Transverse colon (tissue), 4 donors: ENCODE data around the gene ASCC2. TPM values are rescaled to one million over a fixed set of nuclear protein-coding genes. Genes with fewer than 3 reads are reported as not detected.
"Not testable (repeated sequence)": the region's sequence is repeated elsewhere in the genome, so short reads cannot be mapped to it uniquely, and the experiment has no call there.

Experiments
- DNase-seq: peaks from one replicate; pipeline ENCODE4 v3.0.0-alpha.2; 2019
- H3K27ac ChIP-seq, 4 donors: fragments of 200-600 bp; sonication (generic); 2 replicates each; pipeline ENCODE4 v1.5.1; 2016 to 2018; ENCODE audit warnings: inconsistent platforms in 4 of 4
- H3K27me3 ChIP-seq: fragments of 200-600 bp; sonication (generic); 2 replicates; pipeline ENCODE4 v1.5.1; 2017; ENCODE audit warnings: inconsistent platforms
- H3K36me3 ChIP-seq, 4 donors: fragments of 200-600 bp; sonication (generic); 2 replicates each; pipeline ENCODE4 v1.5.1; 2017 to 2019; ENCODE audit warnings: inconsistent platforms in 4 of 4
- H3K4me1 ChIP-seq, 4 donors: fragments of 200-600 bp; sonication (generic); 2 replicates each; pipeline ENCODE4 v1.5.1; 2017 to 2020; ENCODE audit warnings: inconsistent platforms in 4 of 4
- H3K4me3 ChIP-seq, 4 donors: fragments of 200-600 bp; sonication (generic); 1 replicate in 1 of 4; 2 replicates in 3 of 4; pipeline versions ENCODE4 v1.5.1 to v1.6.1; 2017 to 2019; ENCODE audit warnings: inconsistent platforms in 4 of 4
- H3K9me3 ChIP-seq, 2 donors: fragments of 200-600 bp; sonication (generic); 2 replicates each; pipeline ENCODE4 v1.5.1; 2017 to 2019; ENCODE audit warnings: inconsistent platforms in 2 of 2
- EP300 ChIP-seq: sonication (generic); formaldehyde crosslinking; IDR thresholded peaks from one replicate; pipeline ENCODE4 v1.6.1; 2017; ENCODE audit warnings: antibody characterized with exemption, low read depth
- POLR2A ChIP-seq: fragments of 450-650 bp; IDR thresholded peaks from one replicate; pipeline ENCODE4 v1.6.1; 2016; ENCODE audit warnings: antibody characterized with exemption, mild to moderate bottlenecking, moderate library complexity
- POLR2AphosphoS5 ChIP-seq, 3 donors: sonication (generic); formaldehyde crosslinking; IDR thresholded peaks; one replicate each; pipeline ENCODE4 v1.6.1; 2016; ENCODE audit warnings: antibody characterized with exemption in 3 of 3
- WGBS, 2 donors: methylation state at CpG; one replicate each; pipeline ENCODE4 v1.1.5; 2018; ENCODE audit warnings: low coverage in 1 of 2; 5-methylcytosine and 5-hydroxymethylcytosine counted together
- in situ Hi-C, 4 donors: fragments of 200-750 bp; cut with MboI; loops; one replicate each; pipeline versions ENCODE4 v1.15.0 to v1.15.1; 2017; ENCODE audit warnings: low sequenced_read_pairs in 3 of 4, low pct_ligation_motif_present in 1 of 4, low pct_unique_long_range_greater_than_20kb in 1 of 4
- intact Hi-C: fragments of 100-400 bp; cut with DNase I; formaldehyde crosslinking; loops from one replicate; pipeline ENCODE4 v1.15.1; 2023; ENCODE audit warnings: low total_unique reads
- total RNA-seq, 4 donors: library from RNA; depleted of rRNA; stranded (reverse); fragments of >200 nt; gene quantifications; one replicate each; pipeline ENCODE4 v1.1.0, GENCODE V29; 2016
- TF ChIP-seq, protein P1 (sequence below), 5 experiments: fragments of 200-600 bp in 3 of 5; fragments of 450-650 bp in 2 of 5; sonication (generic) in 3 of 5; IDR thresholded peaks; 1 replicate in 2 of 5; 2 replicates in 3 of 5; pipeline ENCODE4 v1.5.1; 2016 to 2017; ENCODE audit warnings: antibody characterized with exemption in 5 of 5, inconsistent platforms in 3 of 5, mild to moderate bottlenecking in 2 of 5, moderate library complexity in 1 of 5

The ASCC2 gene
- total RNA-seq, 4 donors from 2014 or later: 46.8 to 69.4 (median 62.2) TPM

DNA sequence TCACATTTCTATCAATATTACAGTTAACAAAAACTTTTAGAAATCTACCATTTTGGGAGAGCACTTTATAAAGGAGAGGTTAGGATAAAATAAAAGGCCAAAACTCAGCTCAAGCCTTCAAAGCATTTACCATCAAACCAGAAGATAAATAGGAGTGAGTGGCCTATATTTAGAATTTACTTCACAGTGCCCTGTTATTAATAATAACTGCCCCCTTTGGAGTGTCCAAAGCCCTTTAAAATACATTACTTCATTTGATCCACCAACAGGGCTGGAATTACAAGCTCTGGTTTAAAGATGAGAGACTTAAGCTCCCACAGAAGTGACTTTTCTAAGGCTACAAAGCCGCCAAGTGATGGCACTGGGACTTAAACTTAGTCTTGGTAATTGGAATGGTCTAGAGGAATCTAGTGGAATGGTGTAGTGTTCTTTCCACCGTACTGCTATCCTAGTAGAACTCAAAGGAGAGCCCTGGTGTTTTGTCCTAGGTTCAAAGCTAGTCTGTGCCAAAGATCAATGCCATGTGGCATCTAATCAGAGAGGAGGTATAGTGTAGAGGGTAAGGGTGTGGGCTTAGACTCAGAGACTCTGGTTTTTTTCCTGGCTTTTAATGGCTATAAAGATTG lies 23.7 kb upstream of the ASCC2 start:
- H3K36me3 ChIP-seq: no peaks in the 10 kb centered on the region
- no peaks in the 10 kb centered on the region for H3K9me3 ChIP-seq
- no peak for TF ChIP-seq POLR2A
- TF ChIP-seq, protein P1, sequence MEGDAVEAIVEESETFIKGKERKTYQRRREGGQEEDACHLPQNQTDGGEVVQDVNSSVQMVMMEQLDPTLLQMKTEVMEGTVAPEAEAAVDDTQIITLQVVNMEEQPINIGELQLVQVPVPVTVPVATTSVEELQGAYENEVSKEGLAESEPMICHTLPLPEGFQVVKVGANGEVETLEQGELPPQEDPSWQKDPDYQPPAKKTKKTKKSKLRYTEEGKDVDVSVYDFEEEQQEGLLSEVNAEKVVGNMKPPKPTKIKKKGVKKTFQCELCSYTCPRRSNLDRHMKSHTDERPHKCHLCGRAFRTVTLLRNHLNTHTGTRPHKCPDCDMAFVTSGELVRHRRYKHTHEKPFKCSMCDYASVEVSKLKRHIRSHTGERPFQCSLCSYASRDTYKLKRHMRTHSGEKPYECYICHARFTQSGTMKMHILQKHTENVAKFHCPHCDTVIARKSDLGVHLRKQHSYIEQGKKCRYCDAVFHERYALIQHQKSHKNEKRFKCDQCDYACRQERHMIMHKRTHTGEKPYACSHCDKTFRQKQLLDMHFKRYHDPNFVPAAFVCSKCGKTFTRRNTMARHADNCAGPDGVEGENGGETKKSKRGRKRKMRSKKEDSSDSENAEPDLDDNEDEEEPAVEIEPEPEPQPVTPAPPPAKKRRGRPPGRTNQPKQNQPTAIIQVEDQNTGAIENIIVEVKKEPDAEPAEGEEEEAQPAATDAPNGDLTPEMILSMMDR (IDR thresholded peaks at IDR 0.05): no peak
- no peak for TF ChIP-seq EP300
- TF ChIP-seq POLR2AphosphoS5 (IDR thresholded peaks at IDR 0.05): no peak
- H3K4me1 ChIP-seq: no peaks in the 10 kb centered on the region
- no peaks in the 10 kb centered on the region for H3K27me3 ChIP-seq
- DNase-seq: no peak
- in situ Hi-C loops (no loop called here), intact Hi-C loops (no loop called here)
- WGBS, 2 donors: 94 to 95% methylated on average over 2 of the region's 2 CpGs
- no peak overlapping the region for H3K27ac ChIP-seq
- no peak overlapping the region for H3K4me3 ChIP-seq

DNA sequence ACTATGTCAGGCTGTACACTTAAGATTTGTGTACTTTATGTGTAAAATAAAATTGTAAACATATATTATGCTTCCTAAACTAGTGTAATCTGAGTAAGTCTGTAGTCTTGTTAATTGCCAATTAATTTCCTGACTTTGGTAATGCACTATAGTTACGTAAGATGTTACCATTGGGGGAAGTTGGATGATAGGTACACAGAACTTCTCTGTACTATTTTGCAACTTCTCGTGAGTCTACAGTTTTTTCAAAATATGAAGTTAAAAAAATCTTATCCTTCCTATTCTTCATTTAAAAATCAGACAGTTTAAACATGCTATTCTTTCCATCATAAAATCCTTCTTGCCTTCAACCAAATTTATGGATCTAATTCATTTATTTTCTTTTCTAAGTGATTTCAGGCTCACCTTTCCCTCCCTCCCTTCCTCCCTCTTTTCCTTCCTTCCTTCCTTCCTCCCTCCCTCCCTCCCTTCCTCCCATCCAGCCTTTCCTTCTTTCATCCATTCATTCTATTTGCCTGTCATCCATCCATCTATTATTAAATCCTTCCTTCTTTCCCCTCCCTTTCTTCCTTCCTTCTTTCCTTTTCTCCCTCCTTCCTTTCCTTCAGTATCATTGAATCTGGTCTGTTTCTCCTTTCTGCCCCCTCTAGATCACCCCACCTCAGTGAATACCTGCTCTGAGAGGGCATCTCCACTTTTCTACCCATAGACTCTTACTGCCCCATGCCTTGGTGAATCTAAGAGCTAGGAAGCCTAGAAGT lies 22.1 kb upstream of the ASCC2 start:
- DNase-seq: no peak
- Histone ChIP-seq H3K4me3 (no peak overlapping the region), H3K36me3 (no peaks in the 10 kb centered on the region), H3K27ac (no peak overlapping the region), H3K27me3 (no peaks in the 10 kb centered on the region), H3K9me3 (no peaks in the 10 kb centered on the region), H3K4me1 (no peaks in the 10 kb centered on the region)
- intact Hi-C loops: no loop called here
- in situ Hi-C loops: no loop called here
- WGBS, 2 donors: 80 to 83% methylated on average over 2 of the region's 2 CpGs
- no peak for TF ChIP-seq EP300
- TF ChIP-seq POLR2A: no peak

DNA sequence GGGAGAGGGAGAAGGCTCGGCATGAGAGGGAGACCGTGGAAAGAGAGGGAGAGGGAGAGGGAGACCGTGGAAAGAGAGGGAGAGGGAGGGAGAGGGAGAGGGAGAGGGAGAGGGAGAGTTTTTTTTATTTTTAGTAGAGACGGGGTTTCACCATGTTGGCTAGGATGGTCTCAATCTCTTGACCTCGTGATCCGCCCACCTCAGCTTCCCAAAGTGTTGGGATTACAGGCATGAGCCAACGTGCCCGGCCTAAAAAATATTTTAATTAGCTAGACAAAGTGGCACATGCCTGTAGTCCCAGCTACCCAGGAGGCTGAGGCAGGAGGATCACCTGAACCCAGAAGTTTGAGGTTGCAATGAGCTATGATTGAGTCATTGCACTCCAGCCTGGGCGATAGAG lies 21.0 kb upstream of the ASCC2 start:
- in situ Hi-C loops: not testable (repeated sequence)

DNA sequence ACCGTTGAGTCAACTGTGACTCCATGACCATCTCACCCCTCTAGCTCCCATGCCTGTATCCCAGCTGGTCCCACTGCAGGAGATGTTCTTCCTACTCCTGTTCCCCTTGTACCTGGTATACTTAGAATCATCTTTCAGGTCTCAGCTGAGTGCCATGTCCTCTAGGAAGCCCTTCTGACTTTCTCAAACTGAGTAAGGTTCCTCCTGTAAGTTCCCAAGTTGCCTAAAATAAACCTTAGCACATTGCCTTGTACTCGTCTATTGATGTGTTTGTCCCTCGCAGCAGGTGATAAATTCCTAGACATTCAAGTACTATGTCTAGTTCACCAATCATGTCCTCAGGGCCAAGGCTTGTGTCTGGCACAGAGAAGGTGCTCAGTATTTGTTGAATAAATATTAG lies 18.4 kb upstream of the ASCC2 start:
- Histone ChIP-seq H3K27ac (no peak overlapping the region), H3K27me3 (no peaks in the 10 kb centered on the region), H3K9me3 (no peaks in the 10 kb centered on the region), H3K4me3 (no peak overlapping the region), H3K36me3 (no peaks in the 10 kb centered on the region), H3K4me1 (no peaks in the 10 kb centered on the region)
- no peak for DNase-seq
- intact Hi-C loops: no loop called here
- TF ChIP-seq, protein P1 (IDR thresholded peaks at IDR 0.05): no peak
- TF ChIP-seq POLR2A (no peak), POLR2AphosphoS5 (IDR thresholded peaks at IDR 0.05) (no peak), EP300 (no peak)
- 40 to 71% methylated on average over 2 to 3 of the region's 3 CpGs for WGBS, 2 donors
- in situ Hi-C loops: no loop called here

More for the DNA sequence above, 21.0 kb upstream of the ASCC2 start:
- H3K27me3 ChIP-seq, H3K4me3 ChIP-seq, H3K36me3 ChIP-seq, H3K9me3 ChIP-seq, DNase-seq, intact Hi-C loops, H3K4me1 ChIP-seq, H3K27ac ChIP-seq: not testable (repeated sequence)
- 83% methylated on average over 9 of the region's 9 CpGs; no CpG with 5 or more reads in 1 of the 2 donors for WGBS, 2 donors

DNA sequence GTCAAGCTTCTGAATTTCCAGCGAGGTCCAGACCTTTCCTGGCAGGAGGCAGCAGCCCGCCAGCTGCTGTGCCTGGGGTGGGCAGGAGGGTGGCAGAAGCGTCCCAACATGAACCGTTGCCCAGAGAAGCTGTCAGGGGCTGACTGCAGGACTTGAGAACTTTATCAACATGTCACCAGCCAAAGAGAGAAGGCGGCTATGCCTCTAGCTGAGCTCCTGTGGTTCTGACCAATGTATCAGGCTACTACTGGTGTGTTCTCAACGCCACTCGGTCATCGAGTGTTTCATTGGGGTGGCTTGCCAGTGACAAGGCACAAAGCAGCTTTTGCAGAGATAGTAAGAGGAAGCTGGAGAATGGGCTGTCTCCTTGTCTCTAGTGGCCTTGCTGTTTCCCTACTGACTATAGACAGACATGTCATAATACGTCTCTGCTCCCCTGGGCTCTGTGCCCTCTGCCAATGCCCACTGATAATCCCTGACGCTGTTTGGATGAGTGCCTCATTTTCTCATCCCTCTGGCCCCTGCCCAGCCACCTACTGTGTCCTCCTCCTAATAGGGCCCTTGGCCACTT lies 17.6 kb upstream of the ASCC2 start:
- TF ChIP-seq POLR2AphosphoS5 (IDR thresholded peaks at IDR 0.05) (no peak), POLR2A (no peak), EP300 (no peak)
- TF ChIP-seq, protein P1 (IDR thresholded peaks at IDR 0.05): no peak

More for the DNA sequence above, 17.6 kb upstream of the ASCC2 start:
- Histone ChIP-seq H3K36me3 (no peaks in the 10 kb centered on the region), H3K4me3 (no peak overlapping the region), H3K4me1 (no peaks in the 10 kb centered on the region), H3K27ac (no peak overlapping the region), H3K9me3 (no peaks in the 10 kb centered on the region), H3K27me3 (no peaks in the 10 kb centered on the region)
- 67 to 79% methylated on average over 3 to 10 of the region's 10 CpGs for WGBS, 2 donors
- DNase-seq: no peak
- intact Hi-C loops: no loop called here
- in situ Hi-C loops: no loop called here
